Hepatic stellate cell (primary cell): Measurements from ENCODE around the gene F2.
"Not testable (repeated sequence)": the region's sequence is repeated elsewhere in the genome, so short reads cannot be mapped to it uniquely, and the experiment has no call there.

Source experiments
- DNase-seq: peaks from one replicate; pipeline ENCODE4 v3.0.0; 2011; ENCODE audit warnings: low spot score

F2 gene

DNA sequence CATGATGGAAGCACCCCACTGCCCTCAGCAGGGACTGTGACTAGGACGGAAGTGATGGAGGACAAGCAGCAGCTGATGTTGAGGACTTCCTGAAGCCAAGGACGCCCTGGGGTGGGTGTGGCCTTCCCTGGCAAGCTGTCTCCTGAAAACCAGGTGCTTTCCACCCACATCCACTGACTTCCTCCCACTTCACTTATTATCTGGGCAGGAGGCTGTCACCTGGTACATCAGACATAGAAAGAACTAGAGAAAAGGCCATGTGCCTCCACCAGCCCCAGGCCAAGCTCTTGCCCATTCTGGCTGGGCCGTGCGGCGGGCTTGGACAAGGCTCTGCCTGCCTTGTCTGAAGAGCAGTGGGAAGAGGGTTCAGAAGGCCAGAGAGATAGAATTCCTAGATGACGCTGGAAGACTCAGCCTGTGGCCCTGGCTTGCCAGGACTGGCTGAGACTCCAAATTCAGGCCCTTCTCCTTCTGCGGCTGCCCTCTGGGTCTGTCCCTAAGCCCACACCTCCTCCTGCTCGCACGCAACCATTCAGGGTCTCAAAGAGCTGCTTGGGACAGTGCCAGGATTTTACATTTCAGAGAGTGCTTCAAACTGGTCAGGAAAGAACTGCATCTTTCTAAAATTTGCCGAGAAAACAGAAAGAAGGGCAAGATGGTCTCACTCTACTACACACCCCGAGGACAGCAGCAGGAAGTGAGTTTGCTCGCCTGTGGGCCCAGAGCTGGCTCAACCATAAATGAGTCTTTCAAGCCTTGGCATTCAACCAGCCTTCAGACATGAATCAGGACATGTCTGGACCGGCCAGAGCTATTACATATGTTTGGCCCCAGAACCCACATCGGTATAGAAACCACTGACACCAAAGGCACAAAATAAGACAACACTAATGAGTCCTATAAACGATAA is 31.9 kb upstream of the F2 start:
- peak; percentile 73 for DNase-seq

DNA sequence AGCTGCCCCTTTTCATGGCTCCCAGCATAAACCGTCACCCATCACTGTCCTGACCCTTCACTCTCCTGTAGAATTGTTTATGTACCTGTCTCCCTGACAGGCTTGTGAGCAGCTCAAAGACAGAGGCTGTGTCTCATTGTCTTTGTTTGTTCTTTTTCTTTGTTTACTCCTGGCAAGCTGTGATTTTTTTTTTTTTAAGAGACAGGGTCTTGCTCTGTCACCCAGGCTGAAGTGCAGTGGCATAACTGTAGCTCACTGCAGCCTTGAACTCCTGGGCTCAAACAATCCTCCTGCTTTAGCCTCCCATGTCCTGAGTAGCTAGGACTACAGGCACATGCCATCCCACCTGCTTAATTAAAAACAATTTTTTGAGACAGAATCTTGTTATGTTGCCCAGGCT is 28.3 kb upstream of the F2 start:
- no peak for DNase-seq

- DNase-seq: no peak
Measured at GRCh38 chr11:46692450-46692849, 26.6 kb upstream of the F2 start.

DNA sequence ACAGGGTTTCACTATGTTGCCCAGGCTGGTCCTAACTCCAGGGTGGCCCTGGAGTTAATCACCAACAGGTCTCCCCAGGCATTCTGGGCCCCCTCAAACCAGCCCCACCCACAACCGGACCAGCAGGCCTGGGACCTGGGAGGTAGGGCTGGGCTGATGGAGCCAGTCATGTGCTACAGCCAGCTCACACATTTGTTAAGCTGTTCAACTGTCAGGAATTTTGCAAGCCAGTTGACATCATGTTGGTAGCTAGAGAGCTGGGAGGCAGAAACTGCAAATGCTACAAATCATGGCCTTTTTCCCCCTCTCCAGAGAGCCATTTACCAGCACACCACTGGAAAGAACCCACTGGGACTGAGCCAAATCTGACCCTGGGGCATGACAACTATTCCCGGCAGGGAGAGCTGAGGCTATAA is 25.4 kb upstream of the F2 start:
- DNase-seq: peak; percentile 73

- DNase-seq: no peak
Measured at GRCh38 chr11:46694072-46694471, 24.9 kb upstream of the F2 start.

DNA sequence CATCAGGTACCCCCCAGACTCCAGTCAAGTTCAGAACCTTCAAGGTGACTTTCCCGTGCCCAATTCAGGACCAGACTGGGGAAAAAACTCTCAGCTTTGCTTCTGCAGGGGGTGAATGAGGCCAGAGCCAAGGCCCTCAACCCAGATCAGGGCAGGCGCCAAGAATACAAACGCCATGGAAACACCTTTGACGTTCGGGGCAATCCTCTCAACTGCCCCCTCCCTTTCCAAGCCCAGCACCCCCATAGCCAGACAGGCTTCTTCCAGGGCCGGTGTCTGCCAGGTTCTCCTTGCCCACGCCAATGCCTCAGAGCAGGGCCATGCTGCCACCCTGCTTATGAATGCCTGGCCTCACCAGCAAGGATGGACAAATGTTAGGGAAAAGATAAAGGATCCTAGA is 24.4 kb upstream of the F2 start:
- DNase-seq: no peak

DNA sequence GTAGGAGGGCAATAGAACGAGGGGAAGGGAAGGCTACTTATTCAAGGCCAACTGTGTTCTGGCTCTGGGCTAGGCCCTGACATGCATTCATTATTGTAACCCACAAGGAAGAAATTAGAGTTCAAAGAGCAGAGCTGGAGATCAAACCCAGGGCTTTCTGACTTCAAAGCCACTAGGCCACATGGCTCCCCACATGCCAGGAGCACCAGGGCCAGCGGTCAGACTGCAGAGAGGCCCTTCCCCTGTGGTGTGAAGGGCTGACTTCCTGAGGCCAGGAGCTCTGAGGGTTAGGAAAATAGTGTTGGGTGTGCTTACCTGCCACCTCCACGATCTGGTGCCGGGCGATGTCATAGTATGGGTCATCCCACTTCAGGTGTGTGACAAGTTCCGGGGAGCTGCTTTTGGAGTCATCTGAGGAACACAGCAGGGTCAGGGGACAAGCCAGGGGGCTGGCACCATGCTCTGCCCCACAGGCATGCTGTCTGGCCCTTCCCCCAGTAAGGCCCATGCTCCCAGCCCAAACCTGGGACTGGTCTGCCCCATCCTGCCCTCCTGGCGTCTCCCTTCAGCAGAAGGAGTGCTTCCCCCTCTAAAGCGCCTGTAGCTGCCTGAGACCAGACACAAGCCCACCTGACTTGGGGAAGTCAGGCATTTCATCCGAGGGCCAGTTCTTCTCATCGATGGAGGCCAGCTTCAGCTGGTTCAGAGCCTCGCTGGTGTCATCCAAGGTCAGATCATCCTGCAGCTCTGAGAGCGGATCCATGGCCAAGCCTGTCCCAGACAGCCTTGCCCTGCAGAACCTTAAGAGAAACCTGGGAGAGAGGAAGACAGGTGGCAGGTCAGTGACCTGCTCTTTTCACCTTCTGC is 23.4 kb upstream of the F2 start:
- DNase-seq: no peak

DNA sequence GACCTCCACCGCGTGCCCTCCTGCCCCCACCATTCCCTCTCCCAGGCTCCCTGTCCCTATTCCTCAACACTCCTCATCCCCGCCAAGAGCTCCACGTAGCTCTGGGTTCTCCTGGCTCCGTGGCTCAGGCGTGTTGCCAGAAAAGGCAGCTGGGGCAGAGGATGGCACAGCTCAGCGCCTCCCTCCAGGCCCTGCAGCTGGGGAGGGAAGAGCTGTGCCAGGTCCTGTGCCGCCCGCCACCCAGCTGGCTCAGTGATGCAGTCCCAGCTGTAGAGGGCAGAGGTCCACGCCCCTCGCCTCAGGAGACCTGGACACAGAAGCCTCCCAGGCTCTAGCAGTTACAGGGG is 22.8 kb upstream of the F2 start:
- no peak for DNase-seq

- peak; percentile 61 for DNase-seq
Measured at GRCh38 chr11:46697303-46697702, 21.7 kb upstream of the F2 start.

DNA sequence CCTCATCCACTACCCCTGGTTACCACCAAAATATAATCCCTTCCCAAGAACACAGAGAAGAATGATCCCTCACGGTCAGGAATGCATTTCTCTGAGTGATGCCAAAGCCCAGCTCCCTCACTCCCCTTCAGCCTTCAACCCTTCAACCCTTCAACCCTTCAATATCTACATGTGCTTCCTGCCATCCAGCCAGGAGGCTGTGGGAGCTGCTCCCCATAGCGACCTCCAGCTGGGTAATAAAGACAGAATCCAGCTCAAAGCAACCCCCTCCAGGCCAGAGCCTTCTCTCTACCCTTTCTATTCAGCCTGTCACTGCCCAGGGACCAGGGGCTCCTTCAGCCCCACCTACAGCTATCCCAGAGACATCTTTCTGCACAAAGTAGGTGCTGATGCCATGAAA is 21.3 kb upstream of the F2 start:
- no peak for DNase-seq

- no peak for DNase-seq
Measured at GRCh38 chr11:46698597-46698996, 20.4 kb upstream of the F2 start.

- peak; percentile 98 for DNase-seq
Measured at GRCh38 chr11:46700241-46701077, 18.6 kb upstream of the F2 start, which contains the start of the genes ARHGAP1 and ZNF408. Gene ARHGAP1, minus strand, starts transcription at chr11:46700619. Its CDS starts 4,512 bp downstream, at chr11:46696107. Gene ZNF408, plus strand, starts transcription at chr11:46701031. Its CDS starts 17 bp downstream, at chr11:46701048.

DNA sequence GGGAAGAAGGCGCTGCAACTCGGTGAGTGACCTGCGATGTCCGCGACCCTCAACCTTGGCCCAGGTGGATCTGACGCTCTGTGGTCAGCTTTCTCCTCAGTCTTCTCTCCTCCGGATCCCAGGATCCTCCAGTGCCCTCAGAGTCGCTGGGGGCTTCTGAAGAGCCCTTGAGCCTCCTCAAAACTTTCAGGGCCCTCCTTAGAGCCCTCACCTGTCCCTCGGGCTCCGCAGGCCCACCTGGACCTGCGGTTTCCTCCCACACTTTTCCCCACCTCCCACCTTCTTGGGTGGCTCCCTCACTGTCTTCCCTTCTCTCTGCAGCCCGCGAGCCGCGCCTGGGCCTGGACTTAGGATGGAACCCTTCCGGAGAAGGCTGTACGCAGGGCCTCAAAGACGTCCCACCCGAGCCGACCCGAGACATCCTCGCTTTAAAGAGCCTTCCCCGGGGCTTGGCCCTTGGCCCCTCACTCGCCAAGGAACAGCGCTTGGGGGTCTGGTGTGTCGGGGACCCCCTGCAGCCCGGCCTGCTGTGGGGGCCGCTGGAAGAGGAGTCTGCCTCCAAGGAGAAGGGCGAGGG is 17.8 kb upstream of the F2 start:
- no peak for DNase-seq

DNA sequence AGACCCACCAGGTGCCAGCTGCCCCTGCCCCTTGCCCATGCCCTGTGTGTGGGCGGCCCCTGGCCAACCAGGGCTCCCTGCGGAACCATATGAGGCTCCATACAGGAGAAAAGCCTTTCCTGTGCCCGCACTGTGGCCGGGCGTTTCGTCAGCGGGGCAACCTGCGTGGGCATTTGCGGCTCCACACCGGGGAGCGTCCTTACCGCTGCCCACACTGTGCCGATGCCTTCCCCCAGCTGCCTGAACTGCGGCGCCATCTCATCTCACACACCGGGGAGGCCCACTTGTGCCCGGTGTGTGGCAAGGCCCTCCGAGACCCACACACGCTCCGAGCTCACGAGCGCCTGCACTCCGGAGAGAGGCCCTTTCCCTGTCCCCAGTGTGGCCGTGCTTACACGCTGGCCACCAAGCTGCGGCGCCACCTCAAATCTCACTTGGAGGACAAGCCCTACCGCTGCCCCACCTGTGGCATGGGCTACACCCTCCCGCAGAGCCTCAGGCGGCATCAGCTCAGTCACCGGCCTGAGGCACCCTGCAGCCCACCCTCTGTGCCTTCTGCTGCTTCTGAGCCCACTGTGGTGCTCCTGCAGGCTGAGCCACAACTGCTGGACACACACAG is 13.8 kb upstream of the F2 start:
- DNase-seq: no peak

GRCh38 chr11:46706886-46707285 is 12.1 kb upstream of the F2 start:
- no peak for DNase-seq

DNA sequence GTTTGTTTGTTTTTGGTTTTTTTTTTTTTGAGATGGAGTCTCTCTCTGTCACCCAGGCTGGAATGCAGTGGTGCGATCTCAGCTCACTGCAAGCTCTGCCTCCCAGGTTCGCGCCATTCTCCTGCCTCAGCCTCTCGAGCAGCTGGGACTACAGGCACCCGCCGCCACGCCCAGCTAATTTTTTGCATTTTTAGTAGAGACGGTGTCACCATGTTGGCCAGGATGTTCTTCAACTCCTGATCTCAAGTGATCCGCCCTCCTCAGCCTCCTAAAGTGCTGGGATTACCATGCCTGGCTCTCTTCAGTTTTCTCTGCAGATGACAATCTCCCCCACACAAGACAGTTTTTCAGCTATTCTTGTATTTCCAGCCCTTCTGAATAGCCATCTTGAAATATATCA is 9.7 kb upstream of the F2 start:
- DNase-seq: not testable (repeated sequence)

DNA sequence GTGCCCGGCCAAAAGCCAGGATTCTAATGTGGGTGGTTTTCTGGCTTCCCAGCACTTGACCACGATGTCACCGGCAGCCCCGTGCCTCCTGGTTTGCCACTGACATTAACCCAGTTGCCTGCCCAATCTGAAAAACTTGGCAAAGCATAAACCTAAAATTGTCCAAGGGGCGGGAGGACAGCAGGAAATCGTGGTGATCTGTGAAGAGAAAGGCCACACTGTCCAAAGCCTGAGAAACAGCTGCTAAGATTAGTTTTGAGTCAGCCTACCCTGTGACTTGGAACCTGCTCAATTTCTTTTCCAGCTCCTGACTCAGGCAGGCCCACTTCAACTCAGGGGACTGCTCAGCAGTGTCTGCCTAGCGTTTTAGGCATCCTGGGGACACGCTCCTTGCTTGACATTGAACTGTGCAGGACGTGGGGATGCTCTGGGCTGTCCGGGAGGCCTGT is 8.2 kb upstream of the F2 start:
- peak; percentile 87 for DNase-seq

DNA sequence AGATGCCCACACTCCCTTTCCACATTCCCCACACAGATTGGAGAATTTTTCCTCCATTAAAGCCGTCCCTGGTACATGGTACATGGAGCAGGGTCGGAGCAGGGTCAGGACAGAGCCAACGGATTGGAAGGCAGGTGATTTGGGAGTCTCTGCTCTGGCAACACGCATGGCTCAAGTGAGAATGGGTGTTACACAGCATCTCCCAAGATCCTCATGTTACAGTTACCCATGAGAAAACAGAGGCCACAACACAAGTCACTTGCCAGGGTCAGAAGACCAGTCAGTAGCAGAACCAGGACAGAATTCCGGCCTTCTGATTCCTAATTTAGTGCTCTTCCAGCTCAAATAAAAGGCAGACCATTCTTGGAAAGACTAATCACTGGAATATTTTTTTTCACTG is 7.7 kb upstream of the F2 start:
- no peak for DNase-seq

- DNase-seq: no peak
Measured at GRCh38 chr11:46712874-46713576, 6.0 kb upstream of the F2 start.

DNA sequence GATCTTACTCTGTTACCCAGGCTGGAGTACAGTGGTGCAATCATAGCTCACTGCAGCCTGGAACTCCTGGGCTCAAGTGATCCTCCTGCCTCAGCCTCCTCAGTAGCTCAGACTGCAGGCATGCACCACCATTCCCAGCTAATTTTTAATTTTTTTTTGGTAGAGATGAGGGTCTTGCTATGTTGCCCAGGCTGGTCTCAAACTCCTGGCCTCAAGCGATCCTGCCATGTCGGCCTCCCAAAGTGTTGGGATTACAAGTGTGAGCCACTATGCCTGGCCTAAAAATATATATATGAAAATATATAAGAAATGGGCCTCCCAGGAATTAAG is 1.2 kb upstream of the F2 start:
- not testable (repeated sequence) for DNase-seq
